ENCODE results near the gene RACK1. TPM values are rescaled to one million over a fixed set of nuclear protein-coding genes. Genes with fewer than 3 reads are reported as not detected.
"Not testable (repeated sequence)": the region's sequence is repeated elsewhere in the genome, so short reads cannot be mapped to it uniquely, and the experiment has no call there.

The RACK1 gene
- total and polyA plus RNA-seq, 12 donors: 581 to 2,221 (median 640) TPM

GRCh38 chr5:181280251-181280762, 36.6 kb upstream of the RACK1 start:
- 93 to 94% methylated on average over 7 of the region's 7 CpGs for whole genome bisulfite sequencing, 2 donors
- TF ChIP-seq, protein P1, sequence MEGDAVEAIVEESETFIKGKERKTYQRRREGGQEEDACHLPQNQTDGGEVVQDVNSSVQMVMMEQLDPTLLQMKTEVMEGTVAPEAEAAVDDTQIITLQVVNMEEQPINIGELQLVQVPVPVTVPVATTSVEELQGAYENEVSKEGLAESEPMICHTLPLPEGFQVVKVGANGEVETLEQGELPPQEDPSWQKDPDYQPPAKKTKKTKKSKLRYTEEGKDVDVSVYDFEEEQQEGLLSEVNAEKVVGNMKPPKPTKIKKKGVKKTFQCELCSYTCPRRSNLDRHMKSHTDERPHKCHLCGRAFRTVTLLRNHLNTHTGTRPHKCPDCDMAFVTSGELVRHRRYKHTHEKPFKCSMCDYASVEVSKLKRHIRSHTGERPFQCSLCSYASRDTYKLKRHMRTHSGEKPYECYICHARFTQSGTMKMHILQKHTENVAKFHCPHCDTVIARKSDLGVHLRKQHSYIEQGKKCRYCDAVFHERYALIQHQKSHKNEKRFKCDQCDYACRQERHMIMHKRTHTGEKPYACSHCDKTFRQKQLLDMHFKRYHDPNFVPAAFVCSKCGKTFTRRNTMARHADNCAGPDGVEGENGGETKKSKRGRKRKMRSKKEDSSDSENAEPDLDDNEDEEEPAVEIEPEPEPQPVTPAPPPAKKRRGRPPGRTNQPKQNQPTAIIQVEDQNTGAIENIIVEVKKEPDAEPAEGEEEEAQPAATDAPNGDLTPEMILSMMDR (IDR thresholded peaks at IDR 0.05): no peak
- Histone ChIP-seq H3K27ac (no peak overlapping the region), H3K9me3 (no peaks in the 10 kb centered on the region), H3K4me3 (no peak overlapping the region), H3K36me3 (no peaks in the 10 kb centered on the region), H3K27me3 (no peaks in the 10 kb centered on the region), H3K4me1 (no peaks in the 10 kb centered on the region)
- intact Hi-C loops (cut with DNase I): no loop called here
- DNase-seq (no peak), ATAC-seq (no peak)

GRCh38 chr5:181273433-181273744, 29.7 kb upstream of the RACK1 start:
- H3K27me3 ChIP-seq; DNase-seq; H3K4me1 ChIP-seq; H3K27ac ChIP-seq; H3K9me3 ChIP-seq; intact Hi-C loops (cut with DNase I); H3K36me3 ChIP-seq: not testable (repeated sequence)
- peak in 5 of 8 donors; percentile 33 to 77 (median 62) for ATAC-seq
- 21 to 35% methylated on average over 27 to 28 of the region's 28 CpGs for WGBS, 2 donors
- H3K4me3 ChIP-seq: peak overlapping the region in 1 of 10 donors; percentile 21
- TF ChIP-seq, protein P1 (IDR thresholded peaks at IDR 0.05): peak in 6 of 9 donors; percentile 18 to 53 (median 40)

- no peaks in the 10 kb centered on the region for H3K4me1 ChIP-seq
- TF ChIP-seq, protein P1 (IDR thresholded peaks at IDR 0.05): no peak
- H3K27ac ChIP-seq: no peak overlapping the region
- DNase-seq: no peak
- no peak for ATAC-seq
- H3K27me3 ChIP-seq: no peaks in the 10 kb centered on the region
- H3K9me3 ChIP-seq: no peaks in the 10 kb centered on the region
- no peak overlapping the region for H3K4me3 ChIP-seq
- intact Hi-C loops (cut with DNase I): no loop called here
- WGBS, 2 donors: 91 to 95% methylated on average over 3 of the region's 3 CpGs
- H3K36me3 ChIP-seq: peaks cover 0 to 4% (median 0%) of the 10 kb centered on the region in 9 donors
These were observed 27.4 kb upstream of the RACK1 start for GRCh38 chr5:181271081-181271480.

DNA sequence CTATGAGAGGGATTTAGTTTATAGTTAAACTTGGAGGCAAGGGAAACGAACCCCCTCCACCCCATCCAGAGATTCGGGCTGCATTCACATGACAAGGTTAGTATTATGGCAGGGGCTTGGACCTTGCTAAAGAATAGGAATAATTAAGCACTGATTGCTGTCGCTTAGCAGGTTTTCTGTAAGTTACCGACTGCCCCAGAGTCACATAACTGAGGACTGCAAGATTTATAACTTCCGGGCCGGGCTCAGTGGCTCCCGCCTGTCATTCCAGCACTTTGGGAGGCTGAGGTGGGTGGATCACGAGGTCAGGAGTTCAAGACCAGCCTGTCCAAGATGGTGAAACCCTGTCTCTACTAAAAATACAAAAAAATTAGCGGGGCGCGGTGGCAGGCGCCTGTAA, 24.2 kb upstream of the RACK1 start:
- intact Hi-C loops (cut with DNase I): loop anchor here in 2 of 10 donors (10.0 kb wide), 1 partner anchor 83 kb away; no protein-coding TSS in a partner anchor
- not testable (repeated sequence) for DNase-seq, H3K9me3 ChIP-seq, ATAC-seq, H3K27me3 ChIP-seq, H3K4me3 ChIP-seq, H3K27ac ChIP-seq
- Histone ChIP-seq H3K36me3 (peaks cover 0 to 21% (median 10%) of the 10 kb centered on the region in 9 donors), H3K4me1 (peaks cover 0 to 11% (median 2%) of the 10 kb centered on the region in 9 donors)
- WGBS, 2 donors: 90 to 93% methylated on average over 12 of the region's 12 CpGs

- H3K36me3 ChIP-seq: peaks cover 0 to 20% (median 10%) of the 10 kb centered on the region in 9 donors
- peaks cover 0 to 15% (median 7%) of the 10 kb centered on the region in 9 donors for H3K4me1 ChIP-seq
- H3K27me3 ChIP-seq, H3K9me3 ChIP-seq, DNase-seq, H3K4me3 ChIP-seq, H3K27ac ChIP-seq, ATAC-seq: not testable (repeated sequence)
- intact Hi-C loops (cut with DNase I): loop anchor here in 2 of 10 donors (10.0 kb wide), 1 partner anchor 83 kb away; no protein-coding TSS in a partner anchor
- WGBS, 2 donors: 57 to 65% methylated on average over 8 of the region's 8 CpGs
These were observed 23.7 kb upstream of the RACK1 start for GRCh38 chr5:181267291-181267904.

Data from heart right ventricle (tissue), 16 donors.